Measurements from ENCODE around the gene SNTG2.

GRCh38 chr2:942775-943460, 7.7 kb upstream of the SNTG2 start:
- TF ChIP-seq CTCF (conservative IDR thresholded peaks at IDR 0.05; ENCODE audit: low read length) (no peak), EZH2phosphoT487 (IDR thresholded peaks at IDR 0.05; ENCODE audit: borderline replicate concordance, low read depth, low read length) (no peak)
